H1 (cell line): ENCODE data around the gene BMP2.

Experiments used
- POLR2AphosphoS5 ChIP-seq: IDR thresholded peaks from 2 replicates; pipeline ENCODE4 v1.6.1; 2011; ENCODE audit warnings: low read depth, low read length
- TAF1 ChIP-seq: IDR thresholded peaks from 2 replicates; pipeline ENCODE4 v1.6.1; 2011; ENCODE audit warnings: mild to moderate bottlenecking, low read depth, low read length

DNA sequence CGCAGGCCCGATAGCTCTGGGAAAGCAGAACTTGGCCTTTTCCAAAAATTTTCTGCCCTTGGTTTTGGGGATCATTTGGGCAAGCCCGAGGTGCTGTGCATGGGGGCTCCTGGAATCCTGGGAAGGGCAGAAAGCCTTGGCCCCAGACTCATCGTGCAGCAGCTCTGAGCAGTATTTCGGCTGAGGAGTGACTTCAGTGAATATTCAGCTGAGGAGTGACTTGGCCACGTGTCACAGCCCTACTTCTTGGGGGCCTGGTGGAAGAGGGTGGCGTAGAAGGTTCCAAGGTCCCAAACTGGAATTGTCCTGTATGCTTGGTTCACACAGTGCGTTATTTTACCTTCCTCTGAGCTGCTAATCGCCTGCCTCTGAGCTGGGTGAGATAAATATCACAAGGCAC is 1.1 kb upstream of the BMP2 start:
- TF ChIP-seq POLR2AphosphoS5 (no peak), TAF1 (no peak)
